IPS-NIHi7 (cell line): ENCODE data around the gene SYNCRIP.
"Not testable (repeated sequence)": the region's sequence is repeated elsewhere in the genome, so short reads cannot be mapped to it uniquely, and the experiment has no call there.

Experiments used
- DNase-seq: peaks from one replicate; pipeline ENCODE4 v3.0.0; 2012; ENCODE audit warnings: mixed read lengths; ENCODE audit errors: extremely low spot score

SYNCRIP gene

GRCh38 chr6:85670573-85670972 lies 27.9 kb upstream of the SYNCRIP start:
- no peak for DNase-seq

DNA sequence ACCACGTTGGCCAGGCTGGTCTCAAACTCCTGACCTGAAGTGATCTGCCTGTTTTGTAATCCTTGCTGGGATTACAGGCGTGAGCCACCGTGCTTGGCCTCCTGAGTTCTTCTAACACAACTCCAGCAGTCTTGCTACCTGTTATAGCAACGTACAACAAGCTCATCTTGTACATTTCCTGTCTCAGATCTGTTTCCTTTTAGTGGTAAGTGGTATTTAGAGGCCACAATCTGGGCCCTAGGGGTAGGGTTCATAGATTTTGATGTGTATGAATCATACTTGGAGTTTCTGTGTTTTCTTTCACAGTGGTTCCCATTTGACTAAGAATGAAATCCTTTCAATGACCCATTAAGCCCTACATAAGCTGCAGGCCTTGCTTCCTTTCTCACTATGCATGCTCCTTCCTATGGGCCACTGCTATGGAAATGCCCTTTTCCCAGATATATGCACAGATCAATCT lies 27.1 kb upstream of the SYNCRIP start:
- peak; percentile 19 for DNase-seq

DNA sequence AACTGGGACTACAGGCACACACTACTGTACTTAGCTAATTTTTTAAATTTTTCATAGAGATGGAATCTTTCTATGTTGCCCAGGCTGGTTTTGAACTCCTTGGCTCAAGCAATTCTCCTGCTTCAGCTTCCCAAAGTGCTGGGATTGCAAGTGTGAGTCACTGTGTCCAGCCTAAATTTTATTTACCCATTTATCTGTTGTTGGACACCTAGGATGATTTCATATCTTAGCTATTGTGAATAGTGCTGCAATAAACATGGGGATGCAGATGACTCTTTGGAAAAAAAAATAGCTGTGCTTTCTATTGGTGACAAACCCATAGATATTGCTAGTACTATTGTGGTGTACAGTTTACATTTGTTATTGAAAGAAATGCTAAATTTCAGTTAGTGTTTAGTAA lies 19.6 kb upstream of the SYNCRIP start:
- no peak for DNase-seq

- DNase-seq, result no peak
Observed at GRCh38 chr6:85660181-85660611, 17.5 kb upstream of the SYNCRIP start.

DNA sequence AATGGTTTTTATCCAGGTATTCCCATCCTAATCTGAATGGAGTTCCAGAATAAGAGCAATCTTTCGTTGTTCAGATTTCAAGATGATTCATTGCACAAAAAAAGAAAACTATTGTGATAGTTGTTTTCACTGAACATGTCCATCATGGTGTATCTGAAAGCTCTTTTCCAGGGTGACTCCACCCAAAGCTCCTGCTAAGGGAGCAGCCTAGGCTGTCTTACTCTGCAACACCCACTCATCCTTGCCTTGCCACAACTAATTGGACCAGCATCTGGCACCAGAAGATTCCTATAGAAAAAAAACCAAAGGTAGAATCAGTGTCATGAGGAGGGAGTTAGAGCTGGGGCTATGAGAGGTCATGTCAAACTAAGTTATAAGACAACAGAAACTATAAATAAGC lies 7.9 kb upstream of the SYNCRIP start:
- no peak for DNase-seq

GRCh38 chr6:85644279-85644762 lies 1.6 kb upstream of the SYNCRIP start:
- DNase-seq, result no peak

GRCh38 chr6:85643537-85644278 lies 1.0 kb upstream of the SYNCRIP start:
- DNase-seq, result peak; percentile 71

GRCh38 chr6:85641897-85642773 lies 551 bp downstream of the SYNCRIP start:
- peak; percentile 12 for DNase-seq

- DNase-seq, result no peak
Observed at GRCh38 chr6:85641522-85641896, 1.2 kb downstream of the SYNCRIP start.

DNA sequence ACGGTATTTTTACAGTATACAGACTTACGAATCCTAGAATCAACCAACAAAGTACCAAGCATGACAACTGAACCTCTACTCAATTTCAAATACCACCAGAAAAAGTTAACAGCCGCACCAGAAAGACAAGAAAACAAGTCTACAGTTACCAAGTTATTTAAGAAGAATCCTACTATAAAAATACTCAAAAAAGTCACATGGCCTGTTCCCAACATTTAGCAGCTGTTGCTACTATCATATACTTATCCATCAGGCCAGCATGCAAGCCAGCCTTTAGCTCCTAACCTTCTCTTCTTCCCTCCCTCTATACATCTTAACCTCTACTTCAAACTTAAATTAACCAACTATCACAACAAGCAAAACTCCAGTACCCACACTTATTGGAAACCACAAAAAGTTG lies 1.9 kb downstream of the SYNCRIP start:
- no peak for DNase-seq

GRCh38 chr6:85637579-85637978 lies 5.1 kb downstream of the SYNCRIP start:
- no peak for DNase-seq

DNA sequence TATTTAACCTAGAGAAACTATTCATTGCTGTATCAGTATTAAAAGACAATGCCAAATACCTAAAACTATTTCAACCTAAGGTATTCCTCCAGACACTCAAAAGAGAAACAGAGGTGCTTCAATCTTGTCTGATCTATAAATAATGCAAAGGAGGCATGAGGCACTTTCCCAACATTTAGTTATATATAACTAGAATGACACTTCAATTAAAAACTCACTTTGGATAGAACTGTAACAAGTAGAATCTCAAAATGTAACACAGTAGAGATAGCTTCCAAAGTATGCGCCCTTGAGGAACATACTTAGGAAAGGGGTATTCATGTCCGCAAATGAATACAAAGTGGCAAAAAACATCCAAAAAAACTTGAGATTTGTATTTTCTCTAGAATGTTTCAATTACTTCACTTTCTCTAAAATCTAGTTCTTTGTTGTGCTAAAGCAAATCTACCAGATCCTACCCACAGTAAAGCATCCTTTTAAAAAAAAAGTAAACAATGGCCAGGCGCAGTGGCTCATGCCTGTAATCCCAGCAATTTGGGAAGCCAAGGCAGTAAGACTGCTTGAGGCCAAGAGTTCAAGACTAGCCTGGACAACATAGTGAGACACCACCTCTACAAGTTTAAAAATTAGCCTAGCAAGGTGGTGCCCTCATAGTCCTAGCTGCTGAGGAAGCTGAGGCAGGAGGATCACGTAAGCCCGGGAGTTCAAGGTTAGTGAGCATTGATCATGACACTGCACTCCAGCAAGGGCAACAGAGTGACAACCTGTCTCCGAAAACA lies 10.3 kb downstream of the SYNCRIP start:
- DNase-seq, result no peak

DNA sequence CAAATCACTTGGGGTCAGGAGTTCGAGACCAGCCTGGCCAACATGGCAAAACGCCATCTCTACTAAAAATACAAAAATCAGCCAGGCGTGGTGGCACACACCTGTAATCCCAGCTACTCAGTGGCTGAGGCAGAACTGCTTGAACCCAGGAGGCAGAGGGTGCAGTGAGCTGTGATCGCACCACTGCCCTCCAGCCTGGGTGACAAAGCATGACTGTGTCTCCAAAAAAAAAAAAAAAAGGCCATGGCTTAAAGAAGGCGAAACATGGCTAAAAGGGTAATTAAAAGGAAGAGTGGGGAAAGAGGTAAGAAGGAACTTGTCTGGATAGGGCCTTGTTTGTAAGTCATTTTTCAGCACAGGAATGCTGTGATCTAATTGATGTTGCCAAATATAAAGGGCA lies 11.6 kb downstream of the SYNCRIP start:
- not testable (repeated sequence) for DNase-seq

GRCh38 chr6:85628353-85628752 lies 14.3 kb downstream of the SYNCRIP start:
- DNase-seq, result no peak

DNA sequence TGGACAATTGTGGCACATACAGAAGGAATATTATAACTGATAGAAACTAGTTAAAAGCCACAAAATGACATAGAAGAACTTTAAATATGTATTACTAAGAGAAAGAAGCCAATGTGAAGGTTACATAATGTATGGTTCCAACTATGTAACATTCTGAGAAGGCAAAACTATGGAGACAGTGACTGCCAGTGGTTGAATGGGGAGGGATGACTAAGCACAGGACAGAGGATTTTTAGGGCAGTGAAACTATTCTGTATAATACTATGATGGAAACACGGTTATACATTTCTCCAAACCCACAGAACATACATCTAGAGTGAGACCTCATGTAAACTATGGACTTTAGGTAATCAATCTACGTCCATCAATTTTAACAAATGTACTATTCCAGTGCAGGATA lies 22.4 kb downstream of the SYNCRIP start:
- DNase-seq, result no peak

- no peak for DNase-seq
Observed at GRCh38 chr6:85614780-85615179, 27.9 kb downstream of the SYNCRIP start.

DNA sequence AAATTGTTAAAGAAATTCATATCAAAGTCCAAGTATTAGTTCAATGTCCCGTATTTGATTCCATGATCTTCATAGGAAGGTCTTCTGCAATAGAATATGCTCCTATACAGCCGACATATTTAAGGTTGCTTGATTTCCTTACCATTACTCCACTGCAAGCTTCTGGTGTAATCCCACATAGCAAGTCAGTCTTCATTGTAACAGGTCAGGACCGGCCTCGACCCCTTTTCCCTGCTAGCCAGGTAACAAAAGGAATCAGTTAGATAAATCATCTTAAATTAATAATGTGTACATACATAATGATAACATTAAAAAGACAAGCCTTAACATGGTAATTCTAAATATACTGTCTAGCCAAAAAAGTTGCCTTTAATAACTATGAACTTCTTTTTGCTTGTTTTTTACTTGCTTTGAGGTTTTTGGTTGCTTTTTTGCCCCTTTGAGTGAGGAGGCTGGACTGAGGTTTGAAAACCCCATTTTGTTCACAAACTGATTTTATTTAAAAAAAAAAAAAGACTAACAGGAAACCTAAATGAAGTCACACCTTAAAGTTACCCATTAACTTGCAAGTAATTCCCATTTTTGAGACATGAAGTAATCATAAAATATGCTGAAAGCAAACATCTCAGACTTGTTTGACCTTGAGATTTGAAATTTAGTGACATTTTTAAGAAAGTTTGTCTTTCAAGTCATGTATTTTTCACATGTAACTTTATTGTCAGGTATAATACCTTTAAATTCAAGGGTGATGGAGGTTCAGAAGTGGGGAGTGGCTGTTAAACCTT lies 29.8 kb downstream of the SYNCRIP start:
- DNase-seq, result no peak

- no peak for DNase-seq
Observed at GRCh38 chr6:85610182-85610895, 32.3 kb downstream of the SYNCRIP start.

DNA sequence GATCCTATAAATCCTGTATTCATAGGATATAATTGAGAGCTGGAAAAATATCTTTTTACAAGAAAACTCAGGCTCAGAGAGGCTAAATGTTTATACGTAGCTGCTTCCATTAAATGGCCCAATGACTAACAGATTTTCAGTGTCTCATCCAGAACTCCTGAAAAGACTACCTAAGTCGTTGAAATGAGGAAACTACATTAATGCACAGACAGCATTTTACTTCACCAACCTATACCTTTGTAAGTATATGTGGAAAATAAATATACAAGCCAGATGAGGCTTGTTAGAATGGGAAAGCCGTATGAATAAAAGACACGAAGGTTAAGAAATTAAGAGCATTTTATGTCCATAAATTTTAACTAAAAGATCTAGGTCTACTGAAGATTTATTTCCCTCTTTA lies 40.6 kb downstream of the SYNCRIP start:
- DNase-seq, result no peak

DNA sequence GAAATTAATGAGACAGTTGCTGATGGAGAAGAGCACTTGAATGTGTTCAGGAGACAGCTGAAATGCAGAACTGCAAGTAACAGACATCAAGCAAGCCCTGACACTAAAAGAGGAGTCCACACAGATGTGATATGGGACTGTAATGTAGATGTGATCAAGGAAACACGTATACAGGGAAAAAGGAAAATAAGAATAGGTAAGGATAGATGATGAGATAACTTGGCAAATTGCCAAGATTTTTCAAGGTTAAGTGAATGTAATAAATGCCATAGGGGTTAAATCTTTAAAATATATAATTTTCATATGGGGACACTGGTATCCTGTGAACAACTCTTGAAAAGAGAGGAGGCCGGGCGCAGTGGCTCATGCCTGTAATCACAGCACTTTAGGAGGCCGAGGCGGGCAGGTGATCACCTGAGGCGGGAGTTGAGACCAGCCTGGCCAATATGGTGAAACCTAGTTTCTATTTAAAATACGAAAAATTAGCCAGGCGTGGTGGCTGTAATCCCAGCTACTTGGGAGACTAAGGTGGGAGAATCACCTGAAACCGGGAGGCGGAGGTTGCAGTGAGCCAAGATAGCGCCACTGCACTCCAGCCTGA lies 41.9 kb downstream of the SYNCRIP start:
- DNase-seq, result no peak
